Right lobe of liver (tissue), 6 donors: ENCODE data around the gene DPY19L1. TPM values are rescaled to one million over a fixed set of nuclear protein-coding genes. Genes with fewer than 3 reads are reported as not detected.
"Not testable (repeated sequence)": the region's sequence is repeated elsewhere in the genome, so short reads cannot be mapped to it uniquely, and the experiment has no call there.

Source experiments
- ATAC-seq, 4 donors: fragments of 200-7000 bp; cut with Tn5 transposase; one replicate each; pipeline ENCODE4 v1.9.1; 2020; ENCODE audit warnings: mild to moderate bottlenecking in 4 of 4, moderate library complexity in 4 of 4
- DNase-seq, 3 donors: peaks; one replicate each; pipeline ENCODE4 v3.0.0-alpha.2; 2020
- H3K27ac ChIP-seq, 3 donors: fragments of 200-600 bp; one replicate each; pipeline ENCODE4 v1.8.0; 2022
- H3K27me3 ChIP-seq, 2 donors: fragments of 200-600 bp; one replicate each; pipeline ENCODE4 v1.8.0; 2022
- H3K36me3 ChIP-seq, 4 donors: fragments of 200-600 bp; sonication (generic) in 1 of 4; one replicate each; pipeline versions ENCODE4 v1.5.1 to v1.8.0; 2017 to 2022; ENCODE audit warnings: control low read depth in 1 of 4
- H3K4me1 ChIP-seq, 4 donors: fragments of 200-600 bp; sonication (generic) in 1 of 4; one replicate each; pipeline versions ENCODE4 v1.5.1 to v1.8.0; 2017 to 2022; ENCODE audit warnings: control low read depth in 1 of 4
- H3K4me3 ChIP-seq, 3 donors: fragments of 200-600 bp; one replicate each; pipeline ENCODE4 v1.8.0; 2022
- H3K9me3 ChIP-seq, 4 donors: fragments of 200-600 bp; sonication (generic) in 1 of 4; one replicate each; pipeline versions ENCODE4 v1.5.1 to v1.8.0; 2017 to 2022; ENCODE audit warnings: control low read depth in 1 of 4
- POLR2A ChIP-seq: fragments of 450-650 bp; IDR thresholded peaks from one replicate; pipeline ENCODE4 v1.6.1; 2017; ENCODE audit warnings: antibody characterized with exemption, mild to moderate bottlenecking
- WGBS: methylation state at CpG from one replicate; pipeline ENCODE4 v1.1.6; 2018; ENCODE audit warnings: low coverage, low lambda C conversion rate; ENCODE audit not compliant: insufficient coverage; ENCODE audit errors: missing lambda C conversion rate; 5-methylcytosine and 5-hydroxymethylcytosine counted together
- intact Hi-C, 2 donors: fragments of 100-400 bp; cut with DNase I; formaldehyde crosslinking; loops; one replicate each; pipeline versions ENCODE4 v1.11.2 to v1.14.1; 2022
- total RNA-seq, 6 experiments: library from RNA; depleted of rRNA in 2 of 6; stranded (reverse); fragments of >200 nt in 2 of 6; fragmentation: NEBNext Ultra II Directional in 3 of 6; extraction: Animal tissue kit (Norgen Biotek cat#: 25700) in 3 of 6; gene quantifications; one replicate each; pipeline versions ENCODE4 v1.1.0 to v1.2.4, GENCODE V29; 2016 to 2023
- TF ChIP-seq, protein P1 (sequence below), 4 donors: fragments of 200-600 bp in 3 of 4; fragments of 450-650 bp in 1 of 4; IDR thresholded peaks; one replicate each; pipeline versions ENCODE4 v1.5.1 to v1.8.0; 2016 to 2022; ENCODE audit warnings: antibody characterized with exemption in 4 of 4, mild to moderate bottlenecking in 2 of 4
- donor health status: DM: no; HTN: yes; CAD: no.
- donor health status: DM: no; HTN: no; CAD: no.
- donor health status: DM: no; HTN: no; CAD: no.
- donor health status: DM: no; HTN: yes; CAD: no.
- donor health status: DM: no; HTN: yes; CAD: no.

The DPY19L1 gene
- total RNA-seq, 6 experiments from 2014 or later = 14.2 to 23.4 (median 17.3) TPM

GRCh38 chr7:34982371-34983019 is 54.8 kb downstream of the DPY19L1 start:
- no peaks in the 10 kb centered on the region for H3K27me3 ChIP-seq
- H3K27ac ChIP-seq = no peak overlapping the region
- H3K9me3 ChIP-seq = no peaks in the 10 kb centered on the region
- no peak for ATAC-seq
- H3K4me3 ChIP-seq = no peak overlapping the region
- TF ChIP-seq, protein P1, sequence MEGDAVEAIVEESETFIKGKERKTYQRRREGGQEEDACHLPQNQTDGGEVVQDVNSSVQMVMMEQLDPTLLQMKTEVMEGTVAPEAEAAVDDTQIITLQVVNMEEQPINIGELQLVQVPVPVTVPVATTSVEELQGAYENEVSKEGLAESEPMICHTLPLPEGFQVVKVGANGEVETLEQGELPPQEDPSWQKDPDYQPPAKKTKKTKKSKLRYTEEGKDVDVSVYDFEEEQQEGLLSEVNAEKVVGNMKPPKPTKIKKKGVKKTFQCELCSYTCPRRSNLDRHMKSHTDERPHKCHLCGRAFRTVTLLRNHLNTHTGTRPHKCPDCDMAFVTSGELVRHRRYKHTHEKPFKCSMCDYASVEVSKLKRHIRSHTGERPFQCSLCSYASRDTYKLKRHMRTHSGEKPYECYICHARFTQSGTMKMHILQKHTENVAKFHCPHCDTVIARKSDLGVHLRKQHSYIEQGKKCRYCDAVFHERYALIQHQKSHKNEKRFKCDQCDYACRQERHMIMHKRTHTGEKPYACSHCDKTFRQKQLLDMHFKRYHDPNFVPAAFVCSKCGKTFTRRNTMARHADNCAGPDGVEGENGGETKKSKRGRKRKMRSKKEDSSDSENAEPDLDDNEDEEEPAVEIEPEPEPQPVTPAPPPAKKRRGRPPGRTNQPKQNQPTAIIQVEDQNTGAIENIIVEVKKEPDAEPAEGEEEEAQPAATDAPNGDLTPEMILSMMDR (IDR thresholded peaks at IDR 0.05) = no peak
- no peak for TF ChIP-seq POLR2A
- peaks cover 0 to 10% (median 0%) of the 10 kb centered on the region in 4 donors for H3K4me1 ChIP-seq
- 91% methylated on average over 2 of the region's 3 CpGs for WGBS
- no peak for DNase-seq
- intact Hi-C loops = no loop called here
- no peaks in the 10 kb centered on the region for H3K36me3 ChIP-seq

DNA sequence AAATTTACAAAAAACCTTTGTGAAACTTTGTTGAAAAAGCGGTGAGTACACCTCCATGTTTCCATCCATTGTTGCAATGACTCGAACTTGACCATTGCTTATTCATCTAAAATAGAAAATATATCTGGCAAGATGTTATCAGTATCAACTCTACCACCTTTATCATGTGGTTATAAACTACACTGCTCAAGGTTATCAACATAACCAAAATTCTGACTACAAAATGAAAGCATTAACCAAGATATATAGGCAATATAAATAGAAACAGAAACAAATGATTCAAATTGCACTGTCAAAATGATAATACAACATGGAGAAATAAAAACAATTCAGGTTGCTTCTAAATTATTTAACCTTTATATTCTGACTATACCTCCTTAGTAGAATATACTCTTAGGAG is 58.2 kb downstream of the DPY19L1 start:
- intact Hi-C loops, H3K4me3 ChIP-seq, H3K36me3 ChIP-seq, ATAC-seq, H3K4me1 ChIP-seq, H3K9me3 ChIP-seq, H3K27ac ChIP-seq, H3K27me3 ChIP-seq, DNase-seq: not testable (repeated sequence)
- 94% methylated on average over 2 of the region's 2 CpGs for WGBS

DNA sequence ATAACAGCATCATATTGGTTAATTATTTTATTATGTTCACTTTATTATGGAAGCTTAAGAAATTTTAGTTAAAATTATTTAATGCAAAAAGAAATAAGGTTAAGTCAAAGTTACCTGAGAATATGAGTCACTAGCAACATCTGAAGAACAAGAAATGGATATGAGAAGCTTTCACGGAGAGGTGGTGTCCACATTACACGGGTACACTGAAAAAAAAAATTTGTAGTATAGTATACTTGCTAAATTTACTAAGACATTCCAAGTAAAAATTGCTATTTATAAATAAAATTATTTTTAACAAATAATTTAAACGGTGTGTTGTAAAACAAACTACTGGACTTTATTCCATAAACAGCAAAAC is 63.9 kb downstream of the DPY19L1 start:
- intact Hi-C loops = no loop called here
- Histone ChIP-seq H3K4me1 (no peaks in the 10 kb centered on the region), H3K4me3 (no peak overlapping the region), H3K9me3 (no peaks in the 10 kb centered on the region), H3K36me3 (no peaks in the 10 kb centered on the region), H3K27me3 (no peaks in the 10 kb centered on the region), H3K27ac (no peak overlapping the region)
- no peak for DNase-seq
- WGBS = 93% methylated on average over 3 of the region's 3 CpGs
- ATAC-seq = no peak
- TF ChIP-seq, protein P1 (IDR thresholded peaks at IDR 0.05) = no peak
- no peak for TF ChIP-seq POLR2A

- H3K27me3 ChIP-seq, intact Hi-C loops, H3K36me3 ChIP-seq, DNase-seq, H3K27ac ChIP-seq, H3K9me3 ChIP-seq, H3K4me3 ChIP-seq, H3K4me1 ChIP-seq, ATAC-seq: not testable (repeated sequence)
- WGBS = 100% methylated on average over 1 of the region's 1 CpG
These were observed 64.4 kb downstream of the DPY19L1 start for GRCh38 chr7:34972739-34973399.

DNA sequence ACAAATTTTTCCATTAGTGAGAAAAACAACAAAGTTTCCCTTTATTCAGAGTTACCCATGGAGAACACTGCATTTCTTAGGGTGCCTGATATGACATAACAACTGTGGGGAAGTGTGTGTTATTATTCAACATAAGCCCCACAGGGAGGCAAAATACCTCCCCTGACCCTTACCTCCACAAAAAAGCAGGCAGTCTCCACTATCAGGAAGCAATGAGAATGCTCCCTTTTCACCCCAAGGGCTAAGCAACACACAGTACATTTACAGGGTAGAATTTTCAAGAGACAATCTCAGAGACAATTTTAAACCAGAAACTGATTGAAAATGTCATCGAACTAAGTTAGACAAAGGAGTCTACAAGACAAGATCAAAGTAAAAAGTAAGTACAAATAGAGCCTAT is 69.5 kb downstream of the DPY19L1 start:
- H3K9me3 ChIP-seq, H3K4me1 ChIP-seq, H3K4me3 ChIP-seq, H3K36me3 ChIP-seq, H3K27me3 ChIP-seq, ATAC-seq, DNase-seq, intact Hi-C loops, H3K27ac ChIP-seq: not testable (repeated sequence)
- WGBS = no CpG with 5 or more reads among the region's 1 CpG

DNA sequence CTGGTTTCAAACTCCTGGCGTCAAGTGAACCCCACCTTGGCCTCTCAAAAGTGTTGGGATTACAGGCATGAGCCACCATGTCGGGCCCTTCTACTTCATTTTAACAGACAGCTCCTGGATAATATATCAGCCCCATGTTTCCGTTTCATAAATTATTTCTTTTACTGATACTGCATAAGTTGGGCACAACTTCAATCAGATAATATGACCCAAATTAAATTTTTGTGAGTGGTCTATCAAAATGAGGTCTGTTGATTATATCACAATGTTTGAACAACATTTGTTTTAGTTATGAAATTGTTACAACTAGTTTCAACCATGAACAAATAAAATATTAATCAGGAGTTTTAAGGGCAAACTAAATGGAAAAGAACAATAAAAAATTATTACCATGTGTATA is 70.8 kb downstream of the DPY19L1 start:
- intact Hi-C loops, DNase-seq, H3K4me1 ChIP-seq, H3K36me3 ChIP-seq, ATAC-seq, H3K27ac ChIP-seq, H3K9me3 ChIP-seq, H3K4me3 ChIP-seq, H3K27me3 ChIP-seq: not testable (repeated sequence)
- 100% methylated on average over 3 of the region's 3 CpGs for WGBS
